Activated T-helper 1 cell treated with anti-CD3 and anti-CD28 coated beads, Interleukin-2, amount 50 U/mL, for 16 hours (primary cell): ENCODE data around the gene PIP5K1C.
A peak's percentile ranks its signal among the peaks of the same experiment; 100 is the strongest.

ENCODE experiments used
- DNase-seq, 2 donors: peaks; one replicate each; pipeline ENCODE4 v3.0.0-alpha.2; 2020; ENCODE audit warnings: low read depth in 1 of 2, low spot score in 1 of 2

PIP5K1C gene

DNA sequence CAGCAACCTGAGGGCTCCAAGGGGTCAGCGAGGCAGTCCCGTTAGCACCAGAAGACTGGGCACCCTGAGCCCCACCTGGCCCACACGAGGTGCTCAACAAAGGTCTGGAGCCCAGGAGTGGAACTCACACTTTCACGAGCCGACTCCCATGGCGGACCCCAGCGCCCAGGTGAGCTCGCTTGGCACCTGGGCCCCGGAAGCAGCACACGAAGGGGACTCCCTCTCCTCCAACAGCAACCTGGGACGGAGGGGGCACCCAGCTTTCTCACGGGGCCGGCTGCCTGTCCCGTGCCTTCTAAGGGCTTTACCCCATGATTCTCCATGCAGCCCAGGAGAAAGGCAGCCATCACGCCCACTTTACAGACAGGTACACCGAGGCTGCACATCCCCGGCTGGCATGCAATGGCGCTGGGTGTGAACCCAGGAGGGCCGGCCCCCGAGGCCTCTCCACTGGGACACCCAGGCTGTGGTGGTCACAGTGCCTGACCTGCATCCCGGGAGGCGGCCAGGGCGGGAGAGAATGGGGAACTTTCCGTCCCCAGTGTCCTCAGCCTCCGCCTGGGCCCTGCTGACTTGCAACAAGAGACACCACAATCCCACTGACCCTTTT, 5.0 kb downstream of the PIP5K1C start:
- DNase-seq, result no peak

DNA sequence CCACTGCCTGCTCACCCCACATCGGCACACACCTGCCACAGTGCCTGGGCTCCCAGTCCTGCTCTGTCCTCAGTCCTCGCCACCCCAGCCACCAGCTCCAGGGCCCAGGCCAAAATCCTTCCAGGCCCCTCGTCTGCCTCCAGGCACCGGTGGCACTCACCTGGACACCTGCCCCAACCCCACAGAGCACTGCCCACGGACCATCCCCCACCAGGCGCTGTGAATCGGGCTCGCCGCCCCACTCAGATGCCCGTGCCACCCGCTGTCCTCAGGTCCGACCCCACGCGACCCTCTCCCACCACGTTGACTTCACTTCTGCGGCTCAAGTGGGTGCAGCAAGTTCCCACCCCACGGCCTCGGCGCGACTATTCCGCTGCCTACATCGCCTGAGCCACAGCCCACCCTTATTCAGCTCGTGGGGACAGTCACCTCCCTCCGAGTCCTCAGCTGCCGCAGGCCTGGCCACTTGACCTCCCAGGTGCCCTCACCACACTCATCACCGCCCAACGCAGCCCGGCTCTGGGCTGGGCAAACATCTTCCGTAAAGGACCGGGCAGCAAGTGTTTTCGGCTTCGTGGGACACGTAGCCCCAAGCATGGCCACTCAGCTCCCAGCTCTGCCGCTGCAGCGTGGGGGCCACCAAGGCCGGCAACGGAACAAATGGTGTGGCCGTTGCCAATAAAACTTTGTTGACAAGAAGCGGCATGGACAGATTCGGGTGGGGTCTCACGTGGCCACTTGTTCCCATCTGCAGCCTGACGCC, 5.7 kb downstream of the PIP5K1C start:
- DNase-seq, result no peak

DNA sequence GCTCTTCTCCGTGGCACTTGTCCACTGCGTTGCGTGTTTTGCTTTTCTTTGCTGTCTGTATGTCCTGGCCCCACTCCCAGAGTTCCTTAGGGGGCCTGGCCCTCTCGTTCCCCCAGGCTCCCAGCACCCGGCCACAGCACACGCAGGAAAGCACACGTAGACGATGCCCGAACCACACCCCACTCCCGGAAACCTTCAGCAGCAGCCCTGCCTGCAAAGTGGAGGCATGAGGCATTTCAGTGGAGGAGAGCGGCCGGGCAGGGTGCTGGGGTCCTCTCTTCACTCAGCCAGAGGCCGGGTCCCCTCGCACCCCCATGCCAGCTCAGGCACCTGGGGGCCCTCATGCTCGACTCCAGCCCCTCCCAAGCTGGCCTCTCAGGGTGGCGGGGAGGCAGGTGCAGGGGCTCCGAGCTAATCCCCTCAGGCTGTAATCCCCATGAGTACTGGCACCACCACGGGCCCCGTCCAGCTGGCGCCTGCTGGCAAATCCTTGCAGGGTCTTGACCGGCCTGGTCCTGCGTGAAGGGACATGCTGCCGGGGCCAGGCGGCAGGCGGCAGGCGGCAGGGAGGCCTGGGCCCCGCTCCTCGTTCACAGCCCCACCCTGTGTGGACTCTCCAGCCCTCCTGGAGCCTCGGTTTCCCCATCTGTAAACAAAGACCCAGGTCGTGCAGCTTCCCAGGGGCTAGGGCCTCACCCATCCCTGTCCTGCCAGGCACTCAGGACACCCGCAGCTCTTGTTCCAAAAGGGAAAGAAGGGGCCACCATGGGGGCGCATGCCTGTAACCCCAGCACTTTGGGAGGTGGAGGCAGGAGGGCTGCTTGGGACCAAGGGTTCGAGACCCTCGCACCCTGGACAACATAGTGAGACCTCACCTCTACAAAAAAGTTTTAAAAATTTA, 7.0 kb downstream of the PIP5K1C start:
- no peak for DNase-seq

DNA sequence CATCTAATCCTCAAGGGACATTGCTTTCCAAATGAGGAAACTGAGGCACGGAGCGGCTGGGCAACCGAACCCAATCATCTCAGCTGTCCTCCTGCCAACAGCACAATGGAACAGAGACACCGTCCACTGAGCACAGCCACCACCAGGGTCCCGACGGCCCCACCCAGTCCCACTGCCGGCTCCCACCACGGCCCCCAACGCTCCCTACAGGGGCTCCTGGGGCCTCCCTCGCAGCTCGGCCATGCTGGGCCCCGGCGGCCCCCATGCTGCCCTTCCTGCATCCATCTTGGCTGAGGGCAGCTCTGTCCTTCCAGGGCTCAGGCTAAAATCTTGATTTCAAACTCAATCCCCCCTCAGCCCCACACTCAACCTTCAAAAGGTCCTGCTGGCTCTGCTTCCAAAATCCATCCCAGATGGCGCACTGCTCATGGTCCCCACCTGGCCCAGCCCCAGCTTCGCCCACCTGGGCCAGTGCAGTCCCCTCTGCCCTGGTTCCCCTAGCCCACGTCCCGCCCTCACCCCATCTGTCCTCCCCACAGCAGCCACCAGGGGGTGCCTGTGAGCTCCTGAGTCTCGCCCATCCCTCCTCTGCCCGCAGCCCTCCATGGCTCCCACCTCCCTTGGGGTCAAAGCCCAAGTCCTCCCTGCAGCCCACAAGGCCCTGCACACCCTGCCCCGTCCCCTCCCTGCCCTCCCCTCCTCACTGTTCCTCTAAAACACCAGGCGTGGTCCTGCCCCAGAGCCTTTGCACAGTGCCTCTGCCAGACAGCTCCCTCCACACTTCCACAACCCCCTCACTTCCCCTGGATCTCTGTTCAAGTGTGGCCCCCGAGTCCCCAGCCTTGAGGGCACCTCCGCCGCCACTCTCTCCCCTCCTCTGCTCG, 7.9 kb downstream of the PIP5K1C start:
- peak; percentile 30 to 34 for DNase-seq

DNA sequence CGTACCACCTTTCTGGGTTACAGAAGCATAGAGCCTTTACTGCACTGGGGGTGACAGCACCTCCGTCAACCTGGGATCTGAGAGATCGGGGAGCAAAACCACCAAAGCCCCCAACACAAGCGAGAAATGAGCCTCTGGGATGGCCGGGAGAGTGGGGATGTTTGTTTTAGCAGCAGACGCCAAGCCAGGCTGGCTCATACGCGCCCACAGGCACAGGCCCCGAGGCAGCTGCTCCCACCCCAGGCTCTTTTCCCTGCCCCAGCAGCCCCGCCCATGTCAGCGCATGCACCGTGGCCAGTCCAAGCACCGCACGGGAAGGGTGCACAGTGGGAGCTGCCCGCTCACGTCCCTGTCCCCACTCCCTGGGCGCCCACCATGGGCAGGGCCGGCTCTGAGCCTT, 8.5 kb downstream of the PIP5K1C start:
- DNase-seq, result no peak

DNA sequence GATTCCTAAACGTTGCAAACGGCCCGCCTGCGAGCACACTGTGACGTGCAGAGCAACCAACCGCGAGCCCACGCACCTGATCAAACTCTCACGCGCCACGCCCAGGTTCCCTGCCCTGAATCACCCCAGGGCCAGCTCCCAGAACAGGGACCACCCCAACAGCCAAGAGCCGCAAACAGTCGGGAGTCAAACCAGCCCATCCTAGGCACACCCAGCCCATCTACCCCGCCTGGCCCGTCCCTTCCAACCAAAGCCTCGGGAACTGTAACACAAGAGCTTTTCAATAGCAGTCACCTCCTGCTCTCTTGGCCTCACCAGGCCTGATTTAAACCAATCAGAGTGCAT, 8.9 kb downstream of the PIP5K1C start:
- no peak for DNase-seq

DNA sequence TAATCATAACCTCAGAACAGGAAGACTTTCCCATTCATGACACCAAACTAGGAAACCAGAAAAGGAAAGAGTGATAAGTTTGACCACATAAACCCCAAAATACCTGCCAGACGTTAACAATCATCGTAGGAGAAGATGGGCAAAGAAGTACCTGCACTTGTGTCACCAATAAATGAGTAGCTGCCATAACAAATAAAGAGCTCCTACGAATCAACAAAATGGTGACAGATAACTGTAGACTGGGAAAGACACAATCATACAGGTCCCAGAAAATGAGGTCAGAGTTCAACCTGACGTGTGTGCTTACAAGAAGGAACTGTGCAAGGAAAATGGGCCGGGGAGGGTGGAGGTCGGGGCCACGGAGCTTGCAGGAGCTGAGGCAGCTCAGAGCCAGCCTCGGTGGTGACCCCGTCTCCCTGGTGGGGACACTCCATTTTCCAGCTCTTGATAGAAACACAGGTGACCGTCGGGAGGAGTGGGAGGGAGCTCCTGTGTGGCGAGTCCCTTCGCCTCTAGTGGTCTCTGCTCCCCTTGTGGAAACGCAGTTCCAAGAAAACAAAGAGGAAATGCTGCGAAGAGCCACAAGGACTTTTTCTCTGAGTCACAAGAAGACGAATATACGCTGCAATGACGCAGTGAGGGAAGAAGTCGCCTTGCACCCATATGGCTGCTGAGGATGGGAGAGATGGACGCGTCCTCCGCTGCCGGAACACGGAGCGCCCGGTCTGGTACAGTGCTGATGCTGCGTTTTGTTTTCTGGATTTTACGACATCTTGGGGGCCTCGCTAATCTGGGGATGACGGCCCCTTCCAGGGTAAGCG, 9.5 kb downstream of the PIP5K1C start:
- DNase-seq, result no peak

DNA sequence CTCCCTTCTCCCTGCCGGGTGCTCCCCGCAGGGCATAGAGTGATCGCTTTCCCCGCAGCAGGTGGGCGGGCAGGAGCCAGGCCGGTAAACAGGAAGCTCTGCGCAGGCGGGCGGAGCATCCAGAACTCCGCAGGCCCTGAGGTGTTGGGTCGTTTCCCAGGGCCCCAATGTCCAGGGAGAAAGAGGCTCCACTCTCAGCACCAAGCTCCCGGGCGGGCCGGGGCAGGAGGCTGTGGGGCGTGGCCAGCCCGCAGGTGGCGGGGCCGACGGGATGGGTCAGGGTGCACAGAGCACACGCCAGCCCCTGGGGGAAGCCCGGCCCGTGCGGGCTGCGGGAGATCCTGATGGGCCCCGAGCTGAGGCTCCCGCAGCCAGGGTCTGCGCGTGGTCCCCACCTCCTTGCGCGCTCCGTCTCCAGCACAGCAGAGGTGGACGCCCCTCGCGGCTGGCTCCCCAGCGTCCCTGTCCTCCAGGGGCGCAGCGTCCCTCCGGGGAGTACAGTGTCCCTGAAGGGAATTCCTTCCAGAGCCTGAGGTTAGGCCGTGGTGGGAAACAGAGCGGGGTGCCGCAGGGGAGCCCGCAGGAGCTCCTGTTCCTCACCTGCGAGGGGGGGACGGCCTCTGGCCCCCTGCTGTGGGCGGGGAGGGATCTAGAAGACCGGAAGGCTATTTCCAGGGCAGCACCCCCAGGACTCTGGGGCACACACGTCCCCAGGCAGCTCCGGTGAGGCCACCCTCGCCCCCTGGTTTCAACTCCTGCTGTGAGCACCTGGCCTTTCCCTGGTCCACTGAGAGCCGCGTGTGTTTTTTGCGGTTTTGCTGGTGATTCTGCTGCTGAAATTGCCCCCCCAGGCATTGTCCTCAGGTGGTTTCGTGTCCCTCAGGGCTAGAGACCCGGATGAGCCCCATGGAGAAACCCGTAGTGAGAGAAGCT, 12.2 kb downstream of the PIP5K1C start:
- peak in 1 of 2 donors; percentile 32 for DNase-seq

DNA sequence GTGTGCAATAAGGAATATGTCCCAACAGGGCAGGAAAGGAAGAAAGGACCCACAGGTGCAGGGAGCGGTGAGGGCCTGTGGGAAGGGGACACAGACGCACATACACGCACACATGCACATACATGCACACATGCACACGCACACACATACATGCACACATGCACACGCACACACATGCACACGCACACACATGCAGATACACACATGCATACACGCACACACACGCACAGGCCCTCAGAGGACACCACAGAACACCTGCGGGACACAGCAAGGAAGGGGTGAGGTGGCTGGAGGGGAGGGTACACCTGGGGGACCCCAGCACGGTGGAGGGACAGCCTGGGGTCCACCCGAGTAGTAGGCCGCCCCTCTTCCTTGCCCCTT, 12.9 kb downstream of the PIP5K1C start:
- DNase-seq, result no peak

DNA sequence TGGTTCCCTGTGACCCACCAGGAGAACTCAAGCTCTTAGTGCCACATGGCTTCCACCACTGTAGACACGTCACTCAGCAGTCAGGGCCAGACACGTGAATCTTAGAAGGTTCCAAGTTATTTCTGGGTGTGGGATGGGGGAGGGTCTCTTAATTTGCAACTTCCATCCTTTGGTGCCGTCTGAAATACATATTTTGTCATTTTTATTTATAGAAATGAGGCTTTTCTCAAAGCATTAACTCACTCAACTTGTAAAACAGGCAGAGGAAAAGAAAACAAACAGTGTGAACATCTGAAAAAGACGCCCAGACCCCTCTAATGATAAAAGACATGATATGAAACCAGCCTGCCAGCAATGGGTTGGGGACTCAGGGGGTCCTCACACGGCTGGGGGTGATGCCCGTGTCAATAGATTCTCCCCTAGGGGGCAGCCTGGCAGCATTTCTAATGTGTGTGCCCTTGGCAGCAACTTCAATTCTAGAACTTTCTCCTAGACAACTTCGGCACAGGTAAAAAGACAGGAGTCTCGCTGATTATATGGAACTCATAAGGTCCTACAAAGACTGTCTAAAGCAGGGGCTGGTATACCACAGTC, 15.4 kb downstream of the PIP5K1C start:
- no peak for DNase-seq

DNA sequence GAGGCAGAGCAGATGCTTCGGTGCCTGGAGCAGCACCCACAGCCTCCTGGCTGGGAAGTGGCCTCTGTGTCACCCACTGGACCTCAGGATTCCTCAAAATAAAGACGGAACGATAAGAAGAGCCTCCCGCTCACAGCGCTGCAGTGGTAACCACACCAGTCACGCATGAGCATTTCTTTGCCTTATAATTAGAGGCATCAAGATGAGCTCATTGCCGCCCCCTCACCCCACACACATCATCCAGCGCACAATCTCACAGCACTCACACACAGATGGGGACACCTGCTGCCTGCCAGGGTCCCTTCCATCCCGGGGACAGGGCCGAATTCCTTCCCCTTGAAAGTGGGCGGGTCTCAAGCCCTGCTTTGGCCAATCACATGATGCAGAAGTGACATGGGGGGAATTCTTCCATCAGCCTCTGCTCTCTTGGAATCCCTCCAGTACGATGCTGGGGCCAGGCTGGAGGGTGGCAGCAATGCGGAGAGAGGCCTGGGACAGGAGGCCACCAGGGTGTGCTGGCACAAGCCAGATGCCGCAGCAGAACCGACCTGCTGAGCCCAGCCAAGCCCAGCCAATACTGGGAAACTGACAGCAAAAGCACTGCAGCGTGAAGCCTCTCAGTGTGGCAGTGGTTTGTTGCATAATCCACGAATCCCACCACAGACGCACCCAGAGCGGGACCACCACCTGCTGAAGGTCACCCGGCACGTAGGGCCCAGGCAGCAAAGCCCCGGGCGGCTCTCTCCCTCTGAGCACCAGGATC, 16.0 kb downstream of the PIP5K1C start:
- no peak for DNase-seq

DNA sequence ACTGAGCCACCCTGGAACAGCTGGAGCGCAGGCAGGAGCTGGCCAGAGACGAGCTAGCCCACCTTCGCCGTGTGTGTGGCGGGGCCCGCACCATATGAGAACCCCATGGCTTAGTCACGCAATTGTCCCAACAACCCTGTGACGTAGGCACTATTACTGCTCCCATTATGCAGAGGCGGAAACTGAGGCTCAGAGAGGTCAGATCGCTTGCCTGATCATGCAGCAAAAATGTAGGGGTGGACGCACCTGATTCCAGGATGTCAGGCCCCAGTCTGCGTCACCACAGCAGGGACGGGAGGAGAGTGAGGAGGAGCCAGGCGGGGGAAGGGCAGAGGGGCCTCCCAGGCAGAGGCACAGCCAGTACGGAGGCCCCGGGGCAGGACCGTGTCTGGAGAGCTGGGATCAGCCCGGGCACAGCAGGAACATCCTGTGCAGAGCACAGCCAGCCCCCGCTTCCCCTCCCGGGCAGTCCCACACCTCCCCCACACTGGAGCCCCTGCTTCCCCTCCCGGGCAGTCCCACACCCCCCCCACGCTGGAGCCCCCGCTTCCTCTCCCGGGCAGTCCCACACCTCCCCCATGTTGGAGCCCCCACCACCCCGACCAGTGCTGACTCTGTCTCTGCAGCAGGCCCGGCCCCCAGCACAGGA, 16.7 kb downstream of the PIP5K1C start:
- DNase-seq, result no peak

DNA sequence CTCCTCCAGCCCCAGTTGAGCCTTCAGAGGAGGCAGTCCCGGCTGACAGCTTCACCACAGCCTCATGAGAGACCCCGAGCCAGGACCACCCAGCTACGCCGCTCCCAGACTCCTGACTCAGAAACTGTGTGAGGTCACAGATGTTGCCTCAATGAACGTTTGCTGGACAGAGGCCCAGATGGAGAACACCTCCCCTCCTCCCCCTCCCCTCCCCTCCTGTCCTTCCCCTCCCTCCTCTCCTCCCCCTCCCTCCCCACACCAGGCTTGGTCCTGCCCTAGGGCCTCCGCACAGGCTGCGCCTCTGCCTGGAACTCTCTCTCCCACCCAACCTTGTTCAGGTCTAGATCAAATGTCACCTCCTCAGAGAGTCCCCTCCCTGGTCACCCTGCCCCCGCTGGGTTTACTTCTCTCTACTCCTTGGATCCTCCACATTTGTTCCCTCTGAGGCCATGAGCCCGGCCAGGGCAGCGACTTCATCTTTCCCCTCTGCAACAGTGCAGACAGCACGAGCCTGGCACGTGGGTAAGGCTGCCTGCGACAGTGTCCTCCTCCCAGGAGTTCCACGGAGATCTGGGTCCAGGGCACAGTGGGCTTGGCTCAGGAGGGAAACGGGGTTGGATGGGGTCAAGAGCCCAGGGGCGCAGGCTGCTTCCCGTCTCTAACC, 17.4 kb downstream of the PIP5K1C start:
- no peak for DNase-seq

DNA sequence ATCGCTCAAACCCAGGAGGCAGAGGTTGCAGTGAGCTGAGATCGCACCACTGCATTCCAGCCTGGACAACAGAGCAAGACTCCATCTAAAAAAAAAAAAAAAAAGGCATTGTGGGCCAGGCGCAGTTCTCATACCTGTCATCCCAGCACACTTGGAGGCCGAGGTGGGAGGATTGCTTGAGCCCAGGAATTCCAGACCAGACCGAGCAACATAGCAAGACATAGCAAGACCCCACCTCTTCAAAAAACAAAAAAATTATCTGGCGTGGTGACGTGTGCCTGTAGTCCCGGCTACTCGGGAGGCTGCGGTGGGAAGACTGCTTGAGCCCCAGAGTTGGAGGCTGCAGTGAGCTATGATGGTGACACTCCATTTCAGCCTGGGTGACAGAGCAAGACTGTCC, 18.0 kb downstream of the PIP5K1C start:
- no peak for DNase-seq

DNA sequence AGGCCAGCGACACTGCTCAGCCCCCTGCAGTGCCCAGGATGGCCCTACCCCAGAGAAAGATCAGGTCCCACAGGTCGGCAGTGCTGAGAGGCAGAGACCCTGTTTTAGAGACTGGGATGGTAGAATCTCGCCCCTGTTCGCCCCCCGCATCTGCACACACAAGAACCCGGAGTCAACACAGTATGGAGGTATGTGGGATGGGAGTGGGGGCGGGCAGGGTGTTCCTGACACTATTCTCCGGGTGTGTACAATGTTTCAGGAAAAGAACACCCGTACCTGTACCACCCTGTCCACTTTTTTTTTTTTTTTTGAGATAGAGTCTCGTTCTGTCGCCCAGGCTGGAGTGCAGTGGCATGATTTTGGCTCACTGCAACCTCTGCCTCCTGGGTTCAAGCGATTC, 19.3 kb downstream of the PIP5K1C start:
- DNase-seq, result no peak

DNA sequence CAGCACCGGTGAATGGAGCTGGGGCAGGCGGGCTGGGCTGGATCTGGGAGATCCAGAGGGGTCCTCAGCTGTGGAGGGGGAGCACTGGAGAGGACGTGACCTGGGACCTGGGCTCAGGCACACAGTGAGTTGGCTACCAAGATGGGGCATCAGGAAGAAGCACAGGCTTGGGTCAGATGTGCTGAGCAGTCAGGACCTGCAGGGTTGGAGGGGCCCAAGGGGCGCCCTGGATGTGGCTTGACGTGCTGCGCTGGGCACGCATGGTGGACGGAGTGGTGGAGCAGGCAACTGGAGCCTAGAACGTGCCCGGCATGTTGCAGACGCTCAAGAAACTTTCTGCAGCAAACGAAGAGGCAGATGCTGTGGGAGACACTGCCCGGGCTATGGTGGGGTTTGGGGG, 20.7 kb downstream of the PIP5K1C start:
- no peak for DNase-seq

DNA sequence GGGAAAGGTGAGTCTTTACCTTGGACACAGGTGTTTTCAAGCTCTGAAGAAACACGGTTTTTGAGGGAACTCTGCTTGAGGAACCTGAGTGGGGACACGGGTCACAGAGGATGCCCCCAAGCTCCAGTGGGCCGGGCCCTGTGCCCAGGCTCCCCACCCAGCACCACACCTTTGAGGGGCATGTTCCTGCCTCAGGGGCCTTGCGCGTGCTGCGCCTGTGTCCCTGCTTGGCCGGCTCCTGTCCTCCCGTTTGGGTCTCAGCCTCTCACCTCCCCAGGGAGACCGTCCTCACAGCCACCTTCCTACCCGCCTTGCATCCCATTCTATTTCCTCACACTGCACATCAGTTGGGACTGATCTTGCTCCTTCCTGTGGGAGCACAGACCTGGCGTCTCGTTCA, 21.1 kb downstream of the PIP5K1C start:
- DNase-seq, result no peak
